Measurements from ENCODE around the gene ZNF628. TPM values are rescaled to one million over a fixed set of nuclear protein-coding genes. Genes with fewer than 3 reads are reported as not detected.

ZNF628 gene
- total and polyA plus RNA-seq, 2 of the 8 experiments (the other 6 are each of a cell fraction or from before 2014, with no cell fraction given), result 1.7 to 10.8 TPM

DNA sequence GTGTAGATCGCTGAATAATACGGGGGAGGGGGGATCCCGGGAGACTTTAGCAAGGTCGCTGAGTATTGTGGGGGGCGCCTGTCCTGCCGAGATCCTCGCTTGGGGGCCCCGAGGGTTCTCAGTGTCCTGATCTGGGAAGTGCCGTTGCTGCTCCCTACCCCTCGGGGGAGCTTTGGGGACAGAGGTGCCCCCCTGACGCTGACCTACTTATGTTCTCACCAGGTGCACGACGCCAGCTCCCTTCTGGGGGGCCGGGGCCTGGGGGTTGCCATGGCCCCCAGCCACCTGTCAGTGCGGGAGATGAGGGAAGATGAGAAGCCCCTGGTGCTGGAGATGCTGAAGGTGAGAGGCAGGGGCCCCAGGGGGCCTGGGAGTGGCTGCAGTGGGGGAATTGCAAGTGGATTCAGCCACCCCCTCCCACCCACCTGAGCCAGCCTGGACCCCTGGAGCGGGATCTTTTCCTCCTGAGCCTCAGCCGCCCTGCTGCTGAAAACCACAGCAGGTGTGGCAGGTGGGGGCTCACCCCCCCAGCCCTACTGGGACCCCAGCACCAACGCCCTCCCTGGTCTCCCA, 9.1 kb downstream of the ZNF628 start:
- H2AFZ ChIP-seq (ENCODE audit: low read length), result no peak overlapping the region
- no peaks in the 10 kb centered on the region for H3K27me3 ChIP-seq (replicated peaks in 1 of 4; ENCODE audit: control insufficient read depth in 3 of 4, extremely low read depth in 1 of 4, insufficient read depth in 3 of 4, low read length in 3 of 4)
- H3K56ac ChIP-seq (replicated peaks; ENCODE audit: insufficient read length, low read depth, low read length), result peak overlapping the region; percentile 82
- no peak overlapping the region for H2AK5ac ChIP-seq (ENCODE audit: low read depth, low read length)
- H3K79me1 ChIP-seq (ENCODE audit: low read depth, low read length), result peaks cover 4% of the 10 kb centered on the region; the same call in 1 of the 2 replicates
- peaks cover 0 to 5% of the 10 kb centered on the region in 2 experiments; a peak in 1 of 4 replicates for H3K79me2 ChIP-seq (ENCODE audit: control insufficient read depth in 1 of 2, insufficient read depth in 2 of 2, low read length in 2 of 2)
- FAIRE-seq (no peak), DNase-seq (ENCODE audit: low read depth in 1 of 2, low spot score in 2 of 2) (peak in 1 of 2 experiments; percentile 56)
- peak overlapping the region; percentile 68 for H4K5ac ChIP-seq (ENCODE audit: insufficient read length, low read depth, low read length)
- peak overlapping the region; percentile 87; the same call in 1 of the 2 replicates for H4K8ac ChIP-seq (ENCODE audit: extremely low read depth, insufficient read depth, low read length)
- H2BK12ac ChIP-seq (ENCODE audit: low read depth, low read length), result peak overlapping the region; percentile 39; the same call in 1 of the 2 replicates
- no peak overlapping the region for H3K14ac ChIP-seq (ENCODE audit: insufficient read length)
- H2BK20ac ChIP-seq (ENCODE audit: low read length), result no peak overlapping the region
- 0 out of 2 replicates have a peak overlapping the region, but pooled peaks have one; percentile 61 for H2BK15ac ChIP-seq (ENCODE audit: low read length)
- H3K27ac ChIP-seq (ENCODE audit: low read depth, low read length), result peak overlapping the region; percentile 69; the same call in 1 of the 2 replicates
- 14% methylated on average over 3 of the region's 18 CpGs; no CpG with 5 or more reads in 1 of the 2 experiments for WGBS, 2 experiments (ENCODE audit: extremely low coverage in 1 of 2, insufficient coverage in 1 of 2, insufficient read length in 1 of 2, insufficient replicate concordance in 2 of 2, low coverage in 1 of 2, low lambda C conversion rate in 2 of 2, missing lambda C conversion rate in 1 of 2)
- no peaks in the 10 kb centered on the region for H3K9me3 ChIP-seq (ENCODE audit: insufficient read depth in 2 of 2, low read depth in 1 of 2, low read length in 1 of 2)
- peak overlapping the region; percentile 68 to 89 for H3K4me2 ChIP-seq (ENCODE audit: insufficient read depth in 1 of 2, low read depth in 2 of 2, low read length in 2 of 2)
- peaks cover 0 to 50% (median 36%) of the 10 kb centered on the region in 4 experiments; a peak in 6 of 7 replicates for H3K4me1 ChIP-seq (replicated peaks in 1 of 4; ENCODE audit: control insufficient read depth in 3 of 4, insufficient read depth in 4 of 4, low read length in 3 of 4)
- peak overlapping the region; percentile 30 for H4K91ac ChIP-seq (replicated peaks; ENCODE audit: insufficient read length, low read length)
- peak overlapping the region; percentile 87; the same call in 1 of the 2 replicates for H2BK5ac ChIP-seq (ENCODE audit: low read depth, low read length)
- peaks cover 0 to 10% (median 0%) of the 10 kb centered on the region in 4 experiments; a peak in 2 of 8 replicates for H3K36me3 ChIP-seq (ENCODE audit: control insufficient read depth in 2 of 4, insufficient read depth in 4 of 4, low read length in 3 of 4)
- H3K23ac ChIP-seq (ENCODE audit: insufficient read length), result no peak overlapping the region
- H3K4ac ChIP-seq (replicated peaks; ENCODE audit: insufficient read length, low read depth, low read length), result peak overlapping the region; percentile 78
- H3K18ac ChIP-seq (ENCODE audit: extremely low read depth, low read length), result peak overlapping the region; percentile 48
- ChIA-PET POLR2A (ENCODE audit: partially characterized antibody) (interaction anchor here (0.8 to 6.8 kb wide), 15 partner anchors 7 to 162 kb away, joined by 3 to 50 read pairs (median 6); partner anchors contain the start of genes FIZ1, ZNF628 and ZNF865), CTCF (ENCODE audit: partially characterized antibody) (interaction anchor here (0.7 to 3.9 kb wide), 8 partner anchors 12 to 325 kb away, joined by 3 to 28 read pairs (median 4); no protein-coding TSS in a partner anchor)
- H3K23me2 ChIP-seq (ENCODE audit: low read depth, low read length), result peaks cover 11% of the 10 kb centered on the region
- H3K4me3 ChIP-seq (ENCODE audit: extremely low read depth in 1 of 4, insufficient read depth in 2 of 4, low read depth in 3 of 4, low read length in 4 of 4), result peak overlapping the region; percentile 46 to 88 (median 76)
- peak overlapping the region in 3 of 4 experiments; percentile 53 to 60 (median 56); a peak in 6 of 7 replicates for H3K9ac ChIP-seq (replicated peaks in 1 of 4; ENCODE audit: extremely low read depth in 1 of 4, low read depth in 3 of 4, low read length in 3 of 4)
- H4K20me1 ChIP-seq (replicated peaks in 1 of 2; ENCODE audit: control insufficient read depth in 1 of 2, insufficient read depth in 2 of 2, low read length in 2 of 2), result peaks cover 0 to 6% of the 10 kb centered on the region in 2 experiments
- no peak overlapping the region for H2BK120ac ChIP-seq (replicated peaks; ENCODE audit: low read depth, low read length)
- TF ChIP-seq MAFK (IDR thresholded peaks at IDR 0.05; ENCODE audit: low read depth, low read length), result no peak
- TF ChIP-seq TBP (IDR thresholded peaks at IDR 0.05; ENCODE audit: low read depth, low read length), result no peak
- no peak; a peak in 2 of 4 replicates for TF ChIP-seq SIN3A (conservative IDR thresholded peaks at IDR 0.05 in 1 of 2, IDR thresholded peaks at IDR 0.05 in 1 of 2; ENCODE audit: low read depth in 1 of 2, low read length in 2 of 2)
- no peak for TF ChIP-seq EP300 (IDR thresholded peaks at IDR 0.05; ENCODE audit: borderline replicate concordance in 1 of 2, low read depth in 2 of 2, low read length in 2 of 2)
- TF ChIP-seq POLR2A (IDR thresholded peaks at IDR 0.05; ENCODE audit: control extremely low read depth in 1 of 2, low read depth in 2 of 2, low read length in 2 of 2), result no peak
- no peak for TF ChIP-seq SIX5 (IDR thresholded peaks at IDR 0.05; ENCODE audit: low read depth, low read length)
- no peak for TF ChIP-seq KDM5A (IDR thresholded peaks at IDR 0.05; ENCODE audit: low read length)
- TF ChIP-seq, protein P1, sequence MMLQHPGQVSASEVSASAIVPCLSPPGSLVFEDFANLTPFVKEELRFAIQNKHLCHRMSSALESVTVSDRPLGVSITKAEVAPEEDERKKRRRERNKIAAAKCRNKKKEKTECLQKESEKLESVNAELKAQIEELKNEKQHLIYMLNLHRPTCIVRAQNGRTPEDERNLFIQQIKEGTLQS (IDR thresholded peaks at IDR 0.05; ENCODE audit: insufficient read depth, low read depth, low read length), result no peak
- no peak for TF ChIP-seq CBX8 (IDR thresholded peaks at IDR 0.05; ENCODE audit: borderline replicate concordance, low read depth, low read length)
- no peak for TF ChIP-seq HDAC2 (IDR thresholded peaks at IDR 0.05; ENCODE audit: borderline replicate concordance in 1 of 2, low read depth in 2 of 2, low read length in 2 of 2)
- no peak for TF ChIP-seq JUND (IDR thresholded peaks at IDR 0.05; ENCODE audit: low read length)
